ENCODE data around the gene MAP3K7CL. TPM values are rescaled to one million over a fixed set of nuclear protein-coding genes. Genes with fewer than 3 reads are reported as not detected.
A peak's percentile ranks its signal among the peaks of the same experiment; 100 is the strongest.

MAP3K7CL gene
- total RNA-seq, 1 donor from 2014 or later, result 93.1 TPM

DNA sequence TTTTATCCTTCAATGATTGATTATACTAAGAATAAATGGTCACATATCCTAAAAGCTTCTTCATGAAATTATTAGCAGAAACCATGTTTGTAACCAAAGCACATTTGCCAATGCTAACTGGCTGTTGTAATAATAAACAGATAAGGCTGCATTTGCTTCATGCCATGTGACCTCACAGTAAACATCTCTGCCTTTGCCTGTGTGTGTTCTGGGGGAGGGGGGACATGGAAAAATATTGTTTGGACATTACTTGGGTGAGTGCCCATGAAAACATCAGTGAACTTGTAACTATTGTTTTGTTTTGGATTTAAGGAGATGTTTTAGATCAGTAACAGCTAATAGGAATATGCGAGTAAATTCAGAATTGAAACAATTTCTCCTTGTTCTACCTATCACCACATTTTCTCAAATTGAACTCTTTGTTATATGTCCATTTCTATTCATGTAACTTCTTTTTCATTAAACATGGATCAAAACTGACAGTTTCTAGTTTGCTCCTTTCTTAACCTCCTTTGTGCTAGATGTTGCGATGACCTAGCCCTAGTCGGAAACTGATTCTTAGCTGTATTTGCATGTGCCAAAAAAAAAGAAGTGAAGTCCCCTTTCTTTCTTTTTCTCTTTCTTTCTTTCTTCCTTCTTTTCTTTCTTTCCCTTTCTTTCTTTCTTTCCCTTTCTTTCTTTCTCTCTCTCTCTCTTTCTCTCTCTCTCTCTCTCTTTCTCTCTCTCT lies 45.1 kb downstream of the MAP3K7CL start:
- Mint-ChIP-seq H3K4me1 (ENCODE audit: low read depth) (peaks cover 40% of the 10 kb centered on the region), H3K4me3 (ENCODE audit: unreplicated experiment) (no peak overlapping the region), H3K9me3 (ENCODE audit: low read depth) (no peaks in the 10 kb centered on the region), H3K36me3 (ENCODE audit: low read depth) (peaks cover 4% of the 10 kb centered on the region), H3K27me3 (ENCODE audit: low read depth) (no peaks in the 10 kb centered on the region), H3K27ac (ENCODE audit: unreplicated experiment) (peak overlapping the region; percentile 49)
- DNase-seq (ENCODE audit: low spot score), result no peak
- TF ChIP-seq, protein P1, sequence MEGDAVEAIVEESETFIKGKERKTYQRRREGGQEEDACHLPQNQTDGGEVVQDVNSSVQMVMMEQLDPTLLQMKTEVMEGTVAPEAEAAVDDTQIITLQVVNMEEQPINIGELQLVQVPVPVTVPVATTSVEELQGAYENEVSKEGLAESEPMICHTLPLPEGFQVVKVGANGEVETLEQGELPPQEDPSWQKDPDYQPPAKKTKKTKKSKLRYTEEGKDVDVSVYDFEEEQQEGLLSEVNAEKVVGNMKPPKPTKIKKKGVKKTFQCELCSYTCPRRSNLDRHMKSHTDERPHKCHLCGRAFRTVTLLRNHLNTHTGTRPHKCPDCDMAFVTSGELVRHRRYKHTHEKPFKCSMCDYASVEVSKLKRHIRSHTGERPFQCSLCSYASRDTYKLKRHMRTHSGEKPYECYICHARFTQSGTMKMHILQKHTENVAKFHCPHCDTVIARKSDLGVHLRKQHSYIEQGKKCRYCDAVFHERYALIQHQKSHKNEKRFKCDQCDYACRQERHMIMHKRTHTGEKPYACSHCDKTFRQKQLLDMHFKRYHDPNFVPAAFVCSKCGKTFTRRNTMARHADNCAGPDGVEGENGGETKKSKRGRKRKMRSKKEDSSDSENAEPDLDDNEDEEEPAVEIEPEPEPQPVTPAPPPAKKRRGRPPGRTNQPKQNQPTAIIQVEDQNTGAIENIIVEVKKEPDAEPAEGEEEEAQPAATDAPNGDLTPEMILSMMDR (IDR thresholded peaks at IDR 0.05), result no peak

DNA sequence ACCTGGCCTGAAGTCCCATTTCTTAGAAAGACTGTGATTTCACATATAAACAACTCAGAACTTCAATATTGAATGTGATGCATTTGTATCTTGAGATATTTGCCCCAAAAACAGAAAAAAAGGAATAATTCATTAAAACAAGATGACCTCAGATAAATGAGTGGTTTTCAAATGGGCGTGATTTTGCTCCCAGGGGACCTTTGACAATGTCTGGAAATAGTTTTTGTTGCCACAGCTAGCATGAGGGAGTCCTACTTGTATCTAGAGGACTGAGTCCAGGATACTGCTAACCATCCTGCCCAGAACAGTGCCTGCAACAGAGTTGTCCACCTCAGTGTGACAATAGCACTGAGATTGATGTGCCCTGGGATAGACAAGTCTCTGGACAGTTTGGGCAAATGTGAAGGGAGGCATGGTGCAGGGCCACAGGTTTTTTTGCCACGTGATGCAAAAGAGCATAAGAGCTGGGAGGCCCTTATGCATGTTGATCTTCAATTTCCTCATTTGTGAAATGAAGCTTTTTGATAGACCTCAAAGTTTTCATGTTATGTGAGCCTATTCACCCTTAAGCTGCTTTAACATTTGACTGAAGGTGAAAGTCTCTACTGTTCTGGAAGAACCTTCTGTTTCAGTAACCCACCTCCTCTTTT lies 46.2 kb downstream of the MAP3K7CL start:
- Mint-ChIP-seq H3K9me3 (ENCODE audit: low read depth) (no peaks in the 10 kb centered on the region), H3K4me3 (ENCODE audit: unreplicated experiment) (no peak overlapping the region), H3K27me3 (ENCODE audit: low read depth) (no peaks in the 10 kb centered on the region), H3K36me3 (ENCODE audit: low read depth) (peaks cover 4% of the 10 kb centered on the region), H3K4me1 (ENCODE audit: low read depth) (peaks cover 45% of the 10 kb centered on the region), H3K27ac (ENCODE audit: unreplicated experiment) (no peak overlapping the region)
- TF ChIP-seq, protein P1 (IDR thresholded peaks at IDR 0.05), result no peak
- no peak for DNase-seq (ENCODE audit: low spot score)

DNA sequence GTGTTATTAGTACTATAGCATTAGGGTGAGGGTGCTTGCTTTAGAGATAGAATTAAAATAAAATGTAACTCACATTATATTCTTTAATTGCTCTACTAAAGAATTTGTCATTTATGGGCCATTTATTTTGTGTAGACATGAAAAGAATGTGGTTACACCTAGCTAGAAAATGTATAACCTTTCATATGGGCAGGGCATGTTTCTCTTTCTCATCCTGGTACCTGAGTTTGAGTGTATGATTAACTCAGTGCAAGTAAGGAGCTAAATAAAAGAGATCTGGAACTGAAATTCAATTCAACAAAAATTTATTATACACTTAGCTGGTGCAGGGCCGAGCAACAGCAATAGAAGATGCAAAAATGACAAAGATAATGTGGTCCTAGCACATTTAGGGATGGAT lies 47.4 kb downstream of the MAP3K7CL start:
- no peaks in the 10 kb centered on the region for H3K9me3 Mint-ChIP-seq (ENCODE audit: low read depth)
- H3K36me3 Mint-ChIP-seq (ENCODE audit: low read depth), result peaks cover 3% of the 10 kb centered on the region
- TF ChIP-seq, protein P1 (IDR thresholded peaks at IDR 0.05), result no peak
- no peak for DNase-seq (ENCODE audit: low spot score)
- H3K4me3 Mint-ChIP-seq (ENCODE audit: unreplicated experiment), result no peak overlapping the region
- H3K27ac Mint-ChIP-seq (ENCODE audit: unreplicated experiment), result no peak overlapping the region
- no peaks in the 10 kb centered on the region for H3K27me3 Mint-ChIP-seq (ENCODE audit: low read depth)
- H3K4me1 Mint-ChIP-seq (ENCODE audit: low read depth), result peaks cover 48% of the 10 kb centered on the region

DNA sequence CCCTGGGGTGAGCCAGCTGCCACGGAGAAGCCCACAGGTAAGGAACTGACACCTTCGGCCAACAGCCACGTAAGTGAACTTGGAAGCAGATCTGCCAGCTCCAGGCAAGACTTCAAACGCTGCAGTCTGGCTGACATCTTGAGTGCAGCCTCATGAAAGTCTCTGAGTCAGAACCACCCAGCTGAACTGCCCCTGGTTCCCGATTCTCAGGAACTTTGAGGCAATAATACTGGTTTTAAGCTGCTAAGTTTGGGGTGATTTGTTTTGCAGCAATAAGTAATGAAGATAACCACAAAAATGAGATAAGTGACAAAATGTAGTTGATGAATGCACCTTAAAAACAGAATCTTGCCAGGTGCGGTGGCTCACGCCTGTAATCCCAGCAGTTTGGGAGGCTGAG lies 48.5 kb downstream of the MAP3K7CL start:
- TF ChIP-seq, protein P1 (IDR thresholded peaks at IDR 0.05), result no peak
- H3K9me3 Mint-ChIP-seq (ENCODE audit: low read depth), result no peaks in the 10 kb centered on the region
- peaks cover 55% of the 10 kb centered on the region for H3K4me1 Mint-ChIP-seq (ENCODE audit: low read depth)
- H3K4me3 Mint-ChIP-seq (ENCODE audit: unreplicated experiment), result no peak overlapping the region
- DNase-seq (ENCODE audit: low spot score), result no peak
- peaks cover 2% of the 10 kb centered on the region for H3K36me3 Mint-ChIP-seq (ENCODE audit: low read depth)
- H3K27ac Mint-ChIP-seq (ENCODE audit: unreplicated experiment), result no peak overlapping the region
- H3K27me3 Mint-ChIP-seq (ENCODE audit: low read depth), result no peaks in the 10 kb centered on the region

DNA sequence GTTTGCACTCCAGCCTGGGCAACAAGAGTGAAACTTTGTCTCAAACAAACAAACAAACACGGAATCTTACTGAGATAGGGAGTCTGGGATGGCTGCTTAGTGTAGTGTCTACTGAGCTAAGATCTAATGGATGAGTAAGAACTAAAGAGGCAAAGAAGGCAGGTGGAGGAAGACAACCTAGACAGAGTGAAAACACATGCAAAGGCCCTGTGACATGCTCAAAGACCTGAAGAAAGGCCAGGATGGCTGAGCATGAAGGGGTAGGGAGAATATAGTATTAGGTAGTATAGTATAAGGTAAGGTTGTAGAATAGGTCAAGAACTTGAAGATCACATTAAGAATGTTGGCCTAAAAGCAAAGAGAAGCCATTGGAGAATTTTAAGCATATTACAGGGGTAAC lies 49.1 kb downstream of the MAP3K7CL start:
- no peaks in the 10 kb centered on the region for H3K27me3 Mint-ChIP-seq (ENCODE audit: low read depth)
- H3K4me3 Mint-ChIP-seq (ENCODE audit: unreplicated experiment), result no peak overlapping the region
- peaks cover 55% of the 10 kb centered on the region for H3K4me1 Mint-ChIP-seq (ENCODE audit: low read depth)
- H3K36me3 Mint-ChIP-seq (ENCODE audit: low read depth), result peaks cover 2% of the 10 kb centered on the region
- no peak for DNase-seq (ENCODE audit: low spot score)
- H3K27ac Mint-ChIP-seq (ENCODE audit: unreplicated experiment), result no peak overlapping the region
- TF ChIP-seq, protein P1 (IDR thresholded peaks at IDR 0.05), result no peak
- H3K9me3 Mint-ChIP-seq (ENCODE audit: low read depth), result no peaks in the 10 kb centered on the region

All from chondrocyte (in vitro differentiated cells).